HG03103 (cell line): ENCODE measurements around the gene ANAPC16.
"Not testable (repeated sequence)": the region's sequence is repeated elsewhere in the genome, so short reads cannot be mapped to it uniquely, and the experiment has no call there.

Experiments
- ATAC-seq: cut with Tn5 transposase; IDR thresholded peaks from one replicate; pipeline ENCODE4 v1.9.1; 2021; ENCODE audit warnings: low read depth; ENCODE audit not compliant: unreplicated experiment

Gene ANAPC16

DNA sequence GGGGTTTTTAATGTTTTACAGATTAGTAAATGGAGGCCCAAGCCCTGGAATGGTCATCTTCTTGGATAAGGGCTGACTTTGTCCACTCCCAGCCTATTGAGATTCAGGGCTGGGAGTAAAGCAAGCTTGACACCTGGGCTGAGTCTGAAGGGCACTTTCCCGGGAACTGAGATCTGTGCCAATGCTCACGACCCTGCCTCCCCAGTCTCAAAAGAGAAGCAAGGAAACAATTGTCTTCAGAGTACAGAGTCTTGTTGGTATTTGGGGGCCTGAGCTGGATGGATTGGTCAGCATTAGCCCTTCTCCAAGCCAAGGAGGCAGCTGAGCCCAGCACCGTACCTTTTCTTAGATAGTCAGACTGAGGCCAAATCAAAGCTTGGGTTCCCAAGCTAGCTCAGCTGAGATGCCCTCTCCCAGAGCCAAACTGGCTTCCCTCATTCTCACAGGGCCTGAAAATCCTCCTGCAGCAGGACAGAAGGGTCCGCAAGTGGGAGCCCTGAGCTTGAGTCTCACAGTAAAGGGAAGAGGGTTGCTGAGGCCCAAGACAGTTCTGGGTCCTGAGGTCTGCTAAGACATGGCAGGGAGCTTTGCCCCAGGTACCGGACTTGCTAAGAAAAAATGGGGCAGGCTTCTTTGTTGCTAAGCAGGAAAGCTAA, 61.7 kb downstream of the ANAPC16 start:
- ATAC-seq: no peak

DNA sequence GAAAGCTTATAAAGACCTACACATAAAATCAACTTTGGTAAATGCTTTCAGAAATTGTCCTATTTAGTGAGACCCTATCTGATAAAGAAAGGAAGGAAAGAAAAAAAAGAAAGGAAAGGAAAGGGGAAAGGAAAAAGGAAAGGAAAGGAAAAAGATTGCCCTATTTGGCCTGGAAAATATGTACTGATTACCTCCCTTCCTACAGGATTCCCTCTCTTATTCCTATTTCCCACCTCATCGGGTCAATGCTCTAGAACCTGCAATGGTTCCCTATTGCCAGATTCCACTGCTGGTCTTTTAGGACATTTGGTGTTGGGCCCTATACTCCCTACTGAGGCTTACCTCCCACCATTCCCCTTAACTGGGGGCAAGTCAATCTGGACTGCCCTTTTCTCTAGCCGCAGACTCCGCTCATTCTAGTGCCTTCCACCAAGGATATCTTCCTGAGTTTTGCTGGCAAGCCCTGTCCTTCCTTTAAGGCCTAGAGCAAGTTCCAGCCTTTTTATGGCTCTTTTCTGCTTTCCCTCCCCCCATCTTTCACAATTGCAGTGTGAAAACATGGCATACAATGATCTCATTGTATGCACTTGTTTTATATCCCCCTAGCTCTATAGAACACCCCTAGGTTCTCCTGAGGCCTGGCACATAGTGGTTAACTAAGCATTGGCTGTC, 62.3 kb downstream of the ANAPC16 start:
- ATAC-seq: no peak

GRCh38 chr10:72278668-72279393, 63.0 kb downstream of the ANAPC16 start:
- ATAC-seq: no peak

GRCh38 chr10:72279587-72279986, 63.8 kb downstream of the ANAPC16 start:
- ATAC-seq: not testable (repeated sequence)

- no peak for ATAC-seq
Measured at GRCh38 chr10:72283131-72283530, 67.3 kb downstream of the ANAPC16 start.
